ENCODE data around the gene CEP76.

Gene CEP76

GRCh38 chr18:12702221-12703095 lies at the start of gene CEP76, which contains the start of gene PSMG2:
Gene CEP76, minus strand, starts transcription at chr18:12702723. Its CDS starts 175 bp downstream, at chr18:12702548.
Gene PSMG2, plus strand, starts transcription at chr18:12703042. Its CDS starts 66 bp downstream, at chr18:12703108.
- DNase-seq = peak; percentile 73

- DNase-seq = no peak
Observed at GRCh38 chr18:12751891-12752290, 49.4 kb upstream of the CEP76 start.

GRCh38 chr18:12751503-12751884 lies 49.0 kb upstream of the CEP76 start:
- DNase-seq = no peak

GRCh38 chr18:12750715-12751502 lies 48.4 kb upstream of the CEP76 start:
- DNase-seq = no peak

- DNase-seq = no peak
Observed at GRCh38 chr18:12750076-12750714, 47.7 kb upstream of the CEP76 start.

- no peak for DNase-seq
Observed at GRCh38 chr18:12749121-12749520, 46.6 kb upstream of the CEP76 start.

- DNase-seq = no peak
Observed at GRCh38 chr18:12748671-12749070, 46.1 kb upstream of the CEP76 start.

GRCh38 chr18:12747530-12748315 lies 45.2 kb upstream of the CEP76 start:
- no peak for DNase-seq

- DNase-seq = no peak
Observed at GRCh38 chr18:12745095-12745795, 42.7 kb upstream of the CEP76 start.

- DNase-seq = peak; percentile 10
Observed at GRCh38 chr18:12744103-12744502, 41.6 kb upstream of the CEP76 start.

GRCh38 chr18:12742453-12742852 lies 39.9 kb upstream of the CEP76 start:
- no peak for DNase-seq

GRCh38 chr18:12741351-12741750 lies 38.8 kb upstream of the CEP76 start:
- DNase-seq = no peak

GRCh38 chr18:12737243-12737902 lies 34.9 kb upstream of the CEP76 start:
- DNase-seq = no peak

- peak; percentile 29 for DNase-seq
Observed at GRCh38 chr18:12726774-12727550, 24.4 kb upstream of the CEP76 start.

- DNase-seq = no peak
Observed at GRCh38 chr18:12726331-12726730, 23.8 kb upstream of the CEP76 start.

GRCh38 chr18:12722731-12723130 lies 20.2 kb upstream of the CEP76 start:
- no peak for DNase-seq

GRCh38 chr18:12721495-12722275 lies 19.2 kb upstream of the CEP76 start:
- no peak for DNase-seq

GRCh38 chr18:12711446-12711845 lies 8.9 kb upstream of the CEP76 start:
- DNase-seq = no peak

- no peak for DNase-seq
Observed at GRCh38 chr18:12703664-12704063, 1.1 kb upstream of the CEP76 start.

- DNase-seq = no peak
Observed at GRCh38 chr18:12703096-12703567, 609 bp upstream of the CEP76 start.

Data from NCI-H774 (cell line).